Stimulated activated CD4-positive, alpha-beta T cell treated with anti-CD3 and anti-CD28 coated beads, Interleukin-12 subunit alpha, Interleukin-12 subunit beta, amount 100 ng/mL, for 24 hours (primary cell): ENCODE results near the gene DEPDC1B.
"Not testable (repeated sequence)": the region's sequence is repeated elsewhere in the genome, so short reads cannot be mapped to it uniquely, and the experiment has no call there.

ENCODE experiments used
- DNase-seq, 2 experiments: peaks; one replicate each; pipeline ENCODE4 v3.0.0-alpha.2; 2020; ENCODE audit warnings: low read depth in 2 of 2

Gene DEPDC1B

DNA sequence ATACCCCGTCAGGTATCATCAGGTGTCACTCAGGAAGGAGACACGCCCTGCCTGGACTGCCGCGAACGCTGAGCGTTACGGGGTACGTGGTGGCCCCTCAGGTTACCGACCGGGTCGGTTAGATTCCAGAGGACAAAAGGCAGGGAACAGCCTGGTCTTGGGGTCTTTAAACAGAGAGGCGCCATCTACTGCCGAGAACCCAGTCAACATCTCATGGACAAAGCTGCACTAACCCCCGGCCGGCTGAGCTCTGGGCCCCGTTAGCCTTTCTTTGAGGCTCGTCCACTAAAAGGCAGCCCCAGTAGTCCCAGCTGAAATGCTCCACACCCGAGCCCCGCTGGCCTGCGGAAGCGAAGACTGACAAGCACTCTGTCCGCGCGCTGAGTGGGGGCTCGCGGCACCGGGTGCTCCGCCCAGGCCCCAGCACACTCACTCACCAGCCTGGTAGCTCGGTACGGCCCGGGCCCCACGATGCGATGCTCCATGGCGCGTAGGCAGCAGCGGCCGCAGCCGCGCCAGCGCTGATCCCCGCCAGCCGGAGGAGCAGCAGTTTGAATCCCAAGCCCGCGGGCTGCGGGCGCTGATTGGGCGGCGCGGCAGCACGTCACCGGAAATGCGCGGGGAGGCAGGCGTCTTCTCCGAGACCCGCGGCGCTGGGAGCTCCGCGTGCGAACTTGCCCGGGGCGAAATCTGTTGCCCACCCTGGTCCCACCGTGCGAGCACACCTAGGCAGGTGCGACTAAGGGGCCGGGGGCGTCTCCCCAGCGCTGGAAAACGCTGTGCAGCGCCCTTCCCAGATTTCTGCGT, at the start of gene DEPDC1B:
Gene DEPDC1B (minus strand): TSS at position 558 of the 807 bp plus-strand sequence. CDS start 73 bp downstream, at position 485.
- peak; percentile 79 to 84 for DNase-seq

DNA sequence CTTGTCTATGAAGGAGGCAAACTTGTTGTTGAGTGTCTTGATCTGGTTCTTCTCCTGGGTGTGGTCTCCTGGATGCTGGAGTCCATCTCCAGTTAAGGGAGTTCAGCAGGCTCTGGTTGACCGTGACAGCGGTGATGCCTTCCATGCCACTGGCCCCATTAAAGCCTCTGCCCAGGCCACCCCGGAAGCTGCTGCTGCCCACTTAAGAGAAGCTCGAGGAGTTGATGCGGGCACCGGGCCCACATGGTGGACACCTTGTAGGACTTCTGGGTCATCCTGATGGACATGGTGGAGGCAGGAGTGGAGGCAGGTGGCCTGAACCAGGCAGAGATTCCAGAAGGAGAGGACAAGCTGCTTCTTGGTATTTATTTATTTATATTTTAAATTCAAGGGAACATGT, 44.7 kb upstream of the DEPDC1B start:
- DNase-seq, result no peak

DNA sequence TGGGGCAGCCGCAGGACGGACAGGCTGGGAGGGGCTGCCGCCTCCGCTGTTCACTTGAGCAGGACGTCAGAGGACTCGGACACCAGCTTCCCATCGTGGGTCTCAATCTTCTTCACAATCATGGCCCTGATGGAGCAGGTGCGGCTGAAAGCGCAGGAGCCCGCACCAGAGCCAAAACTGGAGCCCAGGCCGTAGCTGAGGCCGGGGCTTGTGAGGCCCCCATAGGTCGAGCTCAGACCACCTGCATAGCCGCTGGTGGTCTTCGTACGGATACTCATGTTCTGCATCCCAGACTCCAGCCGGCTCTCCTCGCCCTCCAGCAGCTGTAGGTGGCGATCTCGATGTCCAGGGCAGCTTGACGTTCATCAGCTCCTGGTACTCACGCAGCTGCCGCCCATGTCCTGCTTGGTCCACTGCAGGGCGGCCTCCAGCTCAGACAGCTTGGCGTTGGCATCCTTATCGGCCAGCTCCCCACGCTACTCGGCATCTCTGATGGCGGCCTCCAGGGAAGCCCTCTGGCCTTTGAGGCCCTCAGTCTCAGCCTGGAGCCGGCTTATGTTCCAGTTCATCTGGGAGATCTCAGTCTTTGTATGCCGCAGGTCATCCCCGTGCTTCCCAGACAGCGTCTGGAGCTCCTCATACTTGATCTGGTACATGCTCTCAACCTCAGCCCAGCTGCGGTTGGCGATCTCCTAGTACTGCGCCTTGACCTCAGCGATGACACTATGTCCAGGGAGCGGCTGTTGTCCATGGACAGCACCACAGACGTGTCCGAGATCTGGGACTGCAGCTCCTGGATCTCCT, 43.7 kb upstream of the DEPDC1B start:
- DNase-seq, result no peak

GRCh38 chr5:60740322-60740721, 40.4 kb upstream of the DEPDC1B start:
- DNase-seq, result no peak

DNA sequence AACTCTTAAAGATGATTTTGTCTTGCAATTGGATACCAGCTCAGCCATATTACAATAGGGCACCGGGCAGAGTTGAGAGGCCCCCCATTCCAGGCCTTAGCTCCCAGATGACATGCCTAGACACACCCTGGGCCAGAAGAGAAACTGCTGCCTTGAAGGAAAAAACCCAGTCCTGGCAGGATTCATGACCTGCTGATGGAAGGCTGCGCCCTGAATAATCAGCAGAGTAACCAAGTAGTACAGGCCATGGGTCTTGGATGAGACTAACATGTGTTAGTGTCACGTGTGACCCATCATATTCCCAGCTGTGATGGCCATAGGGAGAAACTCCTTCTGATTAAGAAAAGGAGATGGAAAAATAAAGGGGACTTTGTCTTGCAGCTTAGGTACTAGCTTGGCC, 39.0 kb upstream of the DEPDC1B start:
- no peak for DNase-seq

- no peak for DNase-seq
Observed at GRCh38 chr5:60738461-60738860, 38.5 kb upstream of the DEPDC1B start.

DNA sequence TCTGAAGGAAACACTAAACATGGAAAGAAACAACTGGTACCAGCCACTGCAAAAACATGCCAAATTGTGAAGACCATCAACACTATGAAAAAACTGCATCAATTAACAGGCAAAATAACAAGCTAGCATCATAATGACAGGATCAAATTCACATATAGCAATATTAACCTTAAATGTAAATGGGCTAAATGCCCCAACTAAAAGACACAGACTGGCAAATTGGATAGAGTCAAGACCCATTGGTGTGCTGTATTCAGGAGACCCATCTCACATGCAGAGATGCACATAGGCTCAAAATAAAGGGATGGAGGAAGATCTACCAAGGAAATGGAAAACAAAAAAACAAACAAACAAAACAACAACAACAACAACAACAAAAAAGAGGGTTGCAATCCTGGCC, 30.9 kb upstream of the DEPDC1B start:
- not testable (repeated sequence) for DNase-seq

- DNase-seq, result no peak
Observed at GRCh38 chr5:60727033-60727679, 27.2 kb upstream of the DEPDC1B start.

- no peak for DNase-seq
Observed at GRCh38 chr5:60724126-60724525, 24.2 kb upstream of the DEPDC1B start.

DNA sequence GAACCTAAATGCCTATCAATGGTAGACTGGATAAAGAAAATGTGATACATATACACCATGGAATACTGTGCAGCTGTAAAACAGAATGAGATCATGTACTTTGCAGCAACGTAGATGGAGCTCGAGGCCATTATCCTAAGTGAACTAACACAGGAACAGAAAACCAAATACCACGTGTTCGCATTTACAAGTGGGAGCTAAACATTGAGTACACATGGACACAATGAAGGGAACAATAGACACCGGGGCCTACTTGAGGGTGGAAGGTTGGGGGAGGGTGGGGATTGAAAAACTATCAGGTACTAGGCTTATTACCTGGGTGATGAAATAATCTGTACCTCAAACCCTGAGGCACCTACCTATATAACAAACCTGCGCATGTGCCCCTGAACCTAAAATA, 22.4 kb upstream of the DEPDC1B start:
- no peak for DNase-seq

DNA sequence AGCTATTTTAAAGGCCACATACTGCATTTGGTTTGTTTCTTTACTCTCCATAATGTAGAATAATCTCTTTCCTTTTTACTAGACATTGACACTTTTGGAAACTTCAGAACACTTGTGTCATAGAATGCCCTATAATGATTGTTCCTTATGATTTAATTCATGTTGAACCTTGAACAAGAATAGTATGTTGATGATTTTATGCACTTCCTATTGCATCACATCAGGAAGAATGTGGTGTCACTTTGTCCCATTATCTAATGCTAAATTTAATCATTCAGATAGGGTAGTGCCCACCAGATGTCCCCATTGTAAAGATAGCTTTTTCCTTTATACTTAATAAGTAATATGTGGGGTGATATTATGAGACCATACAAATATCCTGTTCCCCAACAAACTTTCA, 19.4 kb upstream of the DEPDC1B start:
- no peak for DNase-seq

DNA sequence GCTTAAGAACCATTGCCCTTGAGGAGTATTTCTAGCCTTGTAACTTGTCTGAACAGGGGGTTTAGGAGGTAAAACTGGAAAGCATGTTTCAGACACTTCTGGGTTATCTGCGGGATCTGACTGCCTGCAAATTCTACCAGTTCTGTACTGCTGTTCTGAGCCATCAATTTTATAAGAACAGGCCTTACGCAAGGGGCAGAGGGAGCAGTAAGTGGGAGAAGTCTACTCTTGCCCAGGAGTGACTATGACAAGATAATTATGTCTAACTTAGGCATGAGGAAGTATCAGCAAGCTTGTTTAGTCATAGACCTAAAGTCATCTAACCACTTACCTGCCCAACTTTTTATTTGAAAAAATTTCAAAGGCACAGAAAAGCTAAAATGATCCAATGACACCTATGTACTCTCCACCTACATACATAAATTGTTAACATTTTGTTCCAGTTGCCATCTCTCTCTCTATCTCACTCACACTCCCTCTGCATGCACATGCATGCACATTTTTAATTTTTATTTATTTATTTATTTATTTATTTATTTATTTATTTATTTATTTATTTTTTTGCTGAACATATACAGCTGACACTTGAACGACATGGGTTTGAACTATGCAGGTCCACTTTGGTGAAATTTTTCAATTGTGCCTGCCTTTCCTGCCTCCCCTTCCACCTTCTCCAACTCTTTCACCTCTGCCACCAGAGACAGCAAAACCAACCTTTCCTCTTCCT, 18.4 kb upstream of the DEPDC1B start:
- DNase-seq, result no peak

GRCh38 chr5:60715201-60715928, 15.4 kb upstream of the DEPDC1B start:
- not testable (repeated sequence) for DNase-seq

- no peak for DNase-seq
Observed at GRCh38 chr5:60712950-60713349, 13.0 kb upstream of the DEPDC1B start.

DNA sequence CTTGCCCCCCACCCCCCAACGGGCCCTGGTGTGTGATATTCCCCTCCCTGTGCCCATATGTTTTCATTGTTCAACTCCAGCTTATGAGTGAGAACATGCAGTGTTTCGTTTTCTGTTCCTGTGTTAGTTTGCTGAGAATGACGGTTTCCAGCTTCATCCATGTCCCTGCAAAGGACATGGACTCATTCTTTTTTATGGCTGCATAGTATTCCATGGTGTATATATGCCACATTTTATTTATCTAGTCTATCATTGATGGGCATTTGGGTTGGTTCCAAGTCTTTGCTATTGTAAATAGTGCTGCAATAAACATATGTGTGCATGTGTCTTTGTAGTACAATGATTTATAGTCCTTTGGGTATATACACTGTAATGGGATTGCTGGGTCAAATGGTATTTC, 11.9 kb upstream of the DEPDC1B start:
- DNase-seq, result not testable (repeated sequence)

- DNase-seq, result no peak
Observed at GRCh38 chr5:60710362-60710761, 10.4 kb upstream of the DEPDC1B start.

- no peak for DNase-seq
Observed at GRCh38 chr5:60705144-60705543, 5.2 kb upstream of the DEPDC1B start.

DNA sequence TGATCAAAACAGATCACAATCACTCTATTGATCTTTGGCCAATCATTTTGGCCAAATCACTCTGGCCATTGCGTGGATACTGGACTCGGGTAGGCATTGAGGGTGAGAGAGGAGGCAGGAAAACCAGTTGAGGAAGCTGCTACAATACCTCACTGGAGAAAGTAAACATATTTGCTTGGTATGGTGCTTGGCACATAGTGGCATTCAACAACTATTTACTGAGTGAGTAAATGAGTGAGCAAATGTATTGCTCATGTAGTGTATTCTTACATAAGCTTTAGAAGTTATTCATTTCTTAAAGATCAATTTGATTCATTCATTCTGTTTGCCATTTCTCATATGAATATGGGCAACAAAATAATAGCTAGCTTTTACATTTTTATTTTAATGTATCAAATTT, 4.0 kb upstream of the DEPDC1B start:
- no peak for DNase-seq

GRCh38 chr5:60701321-60701968, 1.5 kb upstream of the DEPDC1B start:
- DNase-seq, result no peak

GRCh38 chr5:60700416-60700757, 421 bp upstream of the DEPDC1B start:
- no peak for DNase-seq

- DNase-seq, result no peak
Observed at GRCh38 chr5:60699288-60699608, 718 bp downstream of the DEPDC1B start.
